HG03575 (cell line): Measurements from ENCODE around the gene TRIM65.
"Not testable (repeated sequence)": the region's sequence is repeated elsewhere in the genome, so short reads cannot be mapped to it uniquely, and the experiment has no call there.

Experiments
- ATAC-seq: cut with Tn5 transposase; IDR thresholded peaks from one replicate; pipeline ENCODE4 v1.9.1; 2021; ENCODE audit not compliant: unreplicated experiment, insufficient number of reproducible peaks, low FRiP score; ENCODE audit errors: extremely low read depth

TRIM65 gene

DNA sequence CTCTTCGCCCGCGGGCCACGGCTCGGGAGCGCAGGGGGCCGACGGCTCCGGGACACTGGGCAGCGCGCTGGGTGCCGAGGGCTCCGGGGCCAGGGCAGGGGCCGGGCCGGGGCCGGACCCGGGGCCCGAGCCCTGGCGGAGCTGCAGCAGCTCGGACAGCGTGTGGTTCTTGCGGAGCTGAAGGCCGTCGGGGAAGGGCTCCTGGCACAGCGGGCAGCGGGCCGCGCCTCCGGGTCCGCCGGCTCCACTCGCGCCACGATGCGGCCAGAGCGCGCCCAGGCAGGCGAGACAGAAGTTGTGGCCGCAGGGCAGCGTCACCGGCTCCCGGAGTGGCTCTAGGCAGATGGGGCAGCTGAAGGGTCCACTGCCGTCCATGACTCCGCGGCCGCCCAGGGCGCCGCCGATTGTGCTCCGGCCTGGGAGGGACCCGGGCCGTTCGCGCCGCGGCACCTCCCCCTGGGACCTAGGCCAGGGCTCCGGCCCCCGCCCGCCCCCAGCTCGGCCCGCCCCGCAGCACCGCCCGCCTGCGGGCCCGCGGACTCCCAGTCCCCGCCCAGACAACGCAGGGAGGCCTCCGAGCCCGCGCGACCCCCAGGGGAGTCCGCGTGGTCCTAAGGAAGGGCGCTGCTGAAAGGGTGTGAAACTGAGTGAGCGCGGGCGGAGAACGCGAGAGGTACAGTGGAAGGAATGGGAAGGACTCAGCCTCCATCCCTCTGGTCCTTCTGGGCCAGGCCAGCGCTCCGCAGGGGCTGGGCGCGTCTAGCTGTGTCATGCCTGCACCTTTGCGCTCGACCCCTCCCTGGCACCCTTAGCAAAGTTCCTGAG, 18.4 kb downstream of the TRIM65 start, which contains the start of gene TRIM47:
TRIM47 (minus strand) TSS at position 408 of the 825 bp plus-strand sequence; CDS start at position 375, 33 bp downstream.
- no peak for ATAC-seq

DNA sequence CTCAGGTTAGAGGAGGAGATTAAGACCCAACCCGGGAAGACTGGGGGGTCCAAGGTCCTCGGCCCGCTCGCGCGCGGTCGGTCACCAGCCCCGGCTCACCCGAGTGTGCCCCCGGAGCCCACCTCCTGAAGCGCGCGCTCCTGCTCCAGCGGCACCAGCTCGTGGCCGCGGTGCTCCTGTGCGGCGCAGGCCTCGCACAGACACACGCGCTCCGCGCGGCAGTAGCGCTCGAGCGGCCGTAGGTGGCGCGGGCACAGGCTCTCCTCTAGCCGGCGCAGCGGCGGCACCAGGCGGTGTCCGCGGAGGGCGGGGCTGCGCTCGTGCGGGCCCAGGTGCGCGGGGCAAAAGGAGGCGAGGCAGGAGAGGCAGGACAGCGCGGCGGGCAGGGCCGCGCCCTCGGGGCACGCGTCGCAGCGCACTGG, 19.0 kb downstream of the TRIM65 start:
- ATAC-seq: no peak

- ATAC-seq: no peak
Measured at GRCh38 chr17:75876938-75877751, 19.6 kb downstream of the TRIM65 start.

GRCh38 chr17:75876190-75876937, 20.4 kb downstream of the TRIM65 start:
- no peak for ATAC-seq

DNA sequence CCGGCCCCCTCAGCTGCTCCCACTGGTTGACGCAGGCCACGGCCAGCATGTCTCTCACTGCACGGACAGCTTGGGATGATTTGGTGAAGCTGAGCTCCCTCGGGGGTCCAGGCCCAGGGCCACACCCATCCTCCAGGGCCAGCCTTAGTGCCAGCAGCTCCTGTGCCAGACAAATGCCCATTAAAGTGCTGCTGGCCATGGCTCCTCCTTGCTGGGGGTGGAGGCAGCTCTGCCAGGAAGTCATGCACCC, 20.9 kb downstream of the TRIM65 start:
- no peak for ATAC-seq

- ATAC-seq: no peak
Measured at GRCh38 chr17:75875182-75875939, 21.4 kb downstream of the TRIM65 start.

GRCh38 chr17:75874323-75875181, 22.2 kb downstream of the TRIM65 start:
- no peak for ATAC-seq

- ATAC-seq: no peak
Measured at GRCh38 chr17:75873587-75874322, 23.0 kb downstream of the TRIM65 start.

GRCh38 chr17:75872434-75873351, 24.1 kb downstream of the TRIM65 start:
- no peak for ATAC-seq

DNA sequence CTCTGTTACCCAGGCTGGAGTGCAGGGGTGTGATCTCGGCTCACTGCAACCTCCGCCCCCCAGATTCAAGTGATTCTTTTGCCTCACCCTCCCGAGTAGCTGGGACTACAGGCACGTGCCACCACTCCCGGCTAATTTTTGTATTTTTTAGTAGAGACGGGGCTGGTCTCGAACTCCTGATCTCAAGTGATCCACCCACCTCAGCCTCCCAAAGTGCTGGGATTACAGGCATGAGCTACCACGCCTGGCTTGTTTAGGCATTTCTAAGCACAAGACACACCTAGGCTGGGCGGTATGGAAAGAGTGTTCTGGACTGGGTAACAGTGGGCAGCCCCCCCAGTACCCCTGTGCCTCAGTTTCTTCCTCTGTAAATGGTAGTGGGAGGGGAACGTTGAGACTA, 26.5 kb downstream of the TRIM65 start:
- not testable (repeated sequence) for ATAC-seq

DNA sequence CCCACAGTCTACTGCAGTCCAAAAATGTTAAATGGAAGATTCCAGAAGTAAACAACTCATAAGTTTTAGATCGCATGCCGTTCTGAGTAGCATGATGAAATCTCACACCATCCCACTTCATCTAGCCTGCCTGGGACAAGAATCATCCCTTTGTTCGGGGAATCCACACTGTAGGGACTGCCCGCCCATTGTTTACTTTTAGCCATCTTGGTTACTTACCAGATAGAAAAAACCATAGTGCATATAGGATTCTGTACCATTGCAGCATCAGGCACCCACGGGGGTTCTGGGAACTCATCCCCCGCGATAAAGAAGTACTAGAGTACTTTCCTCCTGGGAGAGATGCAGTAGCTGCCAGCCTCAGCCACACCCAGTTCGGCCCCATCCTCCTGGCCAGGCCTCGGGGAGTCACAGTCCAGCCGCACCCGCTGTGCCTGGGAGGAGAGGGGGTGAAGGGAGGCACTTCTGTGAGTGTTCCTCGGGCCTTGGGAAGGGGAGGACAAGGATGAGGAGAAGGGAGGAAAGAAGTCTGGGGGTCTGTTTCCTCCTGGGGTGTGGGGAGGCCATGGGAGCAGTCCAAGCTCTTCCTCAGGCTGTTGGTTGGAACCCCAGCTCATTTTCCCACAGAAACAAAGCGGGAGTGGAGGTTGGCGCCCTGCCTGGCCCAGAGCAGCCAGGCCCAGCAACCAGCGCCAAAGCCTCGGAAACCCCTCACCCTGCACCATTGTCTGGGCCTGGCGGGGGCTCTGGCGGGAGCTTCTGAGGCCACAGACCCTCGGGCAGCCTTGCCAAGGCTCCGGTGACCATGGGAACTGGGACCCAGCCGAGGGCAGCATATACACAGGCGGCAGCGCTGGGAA, 27.2 kb downstream of the TRIM65 start:
- no peak for ATAC-seq

DNA sequence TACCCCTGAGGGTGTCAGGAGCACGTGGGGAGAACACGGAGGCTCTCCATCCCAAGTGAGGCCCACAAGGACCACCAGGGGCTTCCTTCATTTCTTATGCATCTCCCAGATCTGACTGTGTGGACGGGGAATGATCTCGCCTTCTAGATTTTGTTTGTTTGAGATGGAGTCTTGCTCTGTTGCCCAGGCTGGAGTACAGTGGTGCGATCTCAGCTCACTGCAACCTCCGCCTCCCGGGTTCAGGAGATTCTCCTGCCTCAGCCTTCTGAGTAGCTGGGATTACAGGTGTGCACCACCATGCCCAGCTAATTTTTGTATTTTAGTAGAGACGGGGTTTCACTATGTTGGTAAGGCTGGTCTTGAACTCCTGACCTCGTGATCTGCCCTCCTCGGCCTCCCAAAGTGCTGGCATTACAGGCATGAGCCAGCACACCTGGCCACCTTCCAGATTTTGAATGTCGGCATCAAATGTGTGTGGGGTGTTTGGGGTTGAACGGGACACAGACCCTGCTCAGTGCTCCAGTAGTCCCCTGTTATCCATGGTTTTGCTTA, 27.9 kb downstream of the TRIM65 start:
- not testable (repeated sequence) for ATAC-seq

GRCh38 chr17:75865404-75866188, 31.2 kb downstream of the TRIM65 start:
- not testable (repeated sequence) for ATAC-seq

- ATAC-seq: not testable (repeated sequence)
Measured at GRCh38 chr17:75864887-75865286, 31.9 kb downstream of the TRIM65 start.

GRCh38 chr17:75864448-75864871, 32.3 kb downstream of the TRIM65 start:
- no peak for ATAC-seq
